Neural crest cell (in vitro differentiated cells): ENCODE data around the gene CELSR3. TPM values are rescaled to one million over a fixed set of nuclear protein-coding genes. Genes with fewer than 3 reads are reported as not detected.

ENCODE experiments used
- DNase-seq: peaks from one replicate; pipeline ENCODE4 v3.0.0; 2021; ENCODE audit warnings: low read depth, mixed read lengths, low spot score
- H3K27ac Mint-ChIP-seq: one replicate; pipeline ENCODE4 v1.8.0; 2021; ENCODE audit warnings: mild to moderate bottlenecking, mixed read lengths; ENCODE audit not compliant: unreplicated experiment
- H3K27me3 Mint-ChIP-seq: 2 replicates; pipeline ENCODE4 v1.8.0; 2021; ENCODE audit warnings: low read depth, mild to moderate bottlenecking, mixed read lengths
- H3K36me3 Mint-ChIP-seq: 2 replicates; pipeline ENCODE4 v1.8.0; 2021; ENCODE audit warnings: low read depth, mild to moderate bottlenecking, mixed read lengths
- H3K4me1 Mint-ChIP-seq: 2 replicates; pipeline ENCODE4 v1.8.0; 2021; ENCODE audit warnings: mixed read lengths
- H3K4me3 Mint-ChIP-seq: one replicate; pipeline ENCODE4 v1.8.0; 2021; ENCODE audit warnings: mild to moderate bottlenecking, mixed read lengths
- H3K9me3 Mint-ChIP-seq: 2 replicates; pipeline ENCODE4 v1.8.0; 2021; ENCODE audit warnings: mixed read lengths
- CTCF ChIP-seq: fragments of 200-600 bp; sonication (generic); conservative IDR thresholded peaks from 2 replicates; pipeline ENCODE4 v1.5.0; 2021; ENCODE audit warnings: antibody characterized with exemption, mild to moderate bottlenecking
- total RNA-seq: library from RNA; stranded (reverse); gene quantifications from 2 replicates; pipeline ENCODE4 v1.2.1, GENCODE V29; 2021

The CELSR3 gene
- total RNA-seq, 1 donor from 2014 or later, result 27.2 TPM

- Mint-ChIP-seq H3K36me3 (peaks cover 19% of the 10 kb centered on the region), H3K9me3 (no peaks in the 10 kb centered on the region), H3K4me3 (no peak overlapping the region), H3K4me1 (peaks cover 21% of the 10 kb centered on the region), H3K27ac (no peak overlapping the region), H3K27me3 (no peaks in the 10 kb centered on the region)
- TF ChIP-seq CTCF, result no peak
- DNase-seq, result no peak
These were observed 33.9 kb upstream of the CELSR3 start for GRCh38 chr3:48696601-48697000.

- no peaks in the 10 kb centered on the region for H3K27me3 Mint-ChIP-seq
- no peak overlapping the region for H3K27ac Mint-ChIP-seq
- peaks cover 21% of the 10 kb centered on the region for H3K4me1 Mint-ChIP-seq
- no peak overlapping the region for H3K4me3 Mint-ChIP-seq
- H3K9me3 Mint-ChIP-seq, result no peaks in the 10 kb centered on the region
- DNase-seq, result no peak
- no peak for TF ChIP-seq CTCF
- peaks cover 21% of the 10 kb centered on the region for H3K36me3 Mint-ChIP-seq
These were observed 33.5 kb upstream of the CELSR3 start for GRCh38 chr3:48696156-48696555.

- TF ChIP-seq CTCF, result no peak
- Mint-ChIP-seq H3K36me3 (peaks cover 23% of the 10 kb centered on the region), H3K4me3 (no peak overlapping the region), H3K9me3 (no peaks in the 10 kb centered on the region), H3K27ac (peak overlapping the region; percentile 79), H3K4me1 (peaks cover 21% of the 10 kb centered on the region), H3K27me3 (no peaks in the 10 kb centered on the region)
- DNase-seq, result no peak
These were observed 32.7 kb upstream of the CELSR3 start for GRCh38 chr3:48695393-48695753.

GRCh38 chr3:48694610-48695392 lies 32.1 kb upstream of the CELSR3 start:
- Mint-ChIP-seq H3K9me3 (no peaks in the 10 kb centered on the region), H3K4me1 (peaks cover 21% of the 10 kb centered on the region), H3K4me3 (no peak overlapping the region), H3K27me3 (no peaks in the 10 kb centered on the region), H3K36me3 (peaks cover 23% of the 10 kb centered on the region), H3K27ac (peak overlapping the region; percentile 79)
- DNase-seq, result no peak
- TF ChIP-seq CTCF, result no peak

GRCh38 chr3:48693826-48694225 lies 31.1 kb upstream of the CELSR3 start:
- H3K27me3 Mint-ChIP-seq, result no peaks in the 10 kb centered on the region
- no peaks in the 10 kb centered on the region for H3K9me3 Mint-ChIP-seq
- H3K4me3 Mint-ChIP-seq, result no peak overlapping the region

More at GRCh38 chr3:48693826-48694225, 31.1 kb upstream of the CELSR3 start:
- no peak for TF ChIP-seq CTCF
- peaks cover 18% of the 10 kb centered on the region for H3K4me1 Mint-ChIP-seq
- no peak for DNase-seq
- peaks cover 19% of the 10 kb centered on the region for H3K36me3 Mint-ChIP-seq
- H3K27ac Mint-ChIP-seq, result no peak overlapping the region
